Renal cortex interstitium (tissue), 11 donors: ENCODE measurements around the gene BANP. TPM values are rescaled to one million over a fixed set of nuclear protein-coding genes. Genes with fewer than 3 reads are reported as not detected.
"Not testable (repeated sequence)": the region's sequence is repeated elsewhere in the genome, so short reads cannot be mapped to it uniquely, and the experiment has no call there.

ENCODE experiments used
- DNase-seq, 11 donors: peaks; one replicate each; pipeline ENCODE4 v3.0.0-alpha.2; 2013; ENCODE audit warnings: low read depth in 9 of 11, low spot score in 4 of 11; ENCODE audit errors: extremely low read depth in 1 of 11
- polyA plus RNA-seq, 3 donors: library from polyadenylated mRNA; unstranded; fragments of 120-200 nt; gene quantifications; one replicate each; pipeline ENCODE4 v1.2.1, GENCODE V29; 2013; ENCODE audit not compliant: insufficient read length in 3 of 3

BANP gene
- polyA plus RNA-seq, 3 donors = 21.1 to 29.2 (median 28.6) TPM

- no peak for DNase-seq
Observed at GRCh38 chr16:87982581-87983041, 31.4 kb downstream of the BANP start.

GRCh38 chr16:87983072-87983736, 32.0 kb downstream of the BANP start:
- not testable (repeated sequence) for DNase-seq

GRCh38 chr16:87983737-87984097, 32.5 kb downstream of the BANP start:
- DNase-seq = not testable (repeated sequence)

- not testable (repeated sequence) for DNase-seq
Observed at GRCh38 chr16:87984180-87984579, 32.9 kb downstream of the BANP start.

GRCh38 chr16:87984632-87985267, 33.5 kb downstream of the BANP start:
- DNase-seq = no peak

- not testable (repeated sequence) for DNase-seq
Observed at GRCh38 chr16:87985493-87985892, 34.3 kb downstream of the BANP start.

GRCh38 chr16:87986361-87986849, 35.2 kb downstream of the BANP start:
- not testable (repeated sequence) for DNase-seq

- DNase-seq = not testable (repeated sequence)
Observed at GRCh38 chr16:87988596-87988995, 37.4 kb downstream of the BANP start.

GRCh38 chr16:87990254-87990653, 39.0 kb downstream of the BANP start:
- not testable (repeated sequence) for DNase-seq

- DNase-seq = not testable (repeated sequence)
Observed at GRCh38 chr16:87992142-87992541, 40.9 kb downstream of the BANP start.

- DNase-seq = no peak
Observed at GRCh38 chr16:87993901-87994300, 42.7 kb downstream of the BANP start.

- no peak for DNase-seq
Observed at GRCh38 chr16:87995644-87996043, 44.4 kb downstream of the BANP start.

GRCh38 chr16:87996962-87997880, 46.0 kb downstream of the BANP start:
- no peak for DNase-seq

- DNase-seq = not testable (repeated sequence)
Observed at GRCh38 chr16:87998184-87998793, 47.1 kb downstream of the BANP start.

GRCh38 chr16:87998992-87999391, 47.8 kb downstream of the BANP start:
- not testable (repeated sequence) for DNase-seq

GRCh38 chr16:88002211-88002610, 51.0 kb downstream of the BANP start:
- DNase-seq = no peak

- no peak for DNase-seq
Observed at GRCh38 chr16:88002749-88003148, 51.5 kb downstream of the BANP start.

- DNase-seq = no peak
Observed at GRCh38 chr16:88003316-88003715, 52.1 kb downstream of the BANP start.

GRCh38 chr16:88003736-88004135, 52.5 kb downstream of the BANP start:
- no peak for DNase-seq
